H9 (cell line): ENCODE measurements around the gene WNT2. TPM values are rescaled to one million over a fixed set of nuclear protein-coding genes. Genes with fewer than 3 reads are reported as not detected.

Source experiments
- DNase-seq: peaks from one replicate; pipeline ENCODE4 v3.0.0-alpha.2; 2017
- H2AFZ ChIP-seq: one replicate; pipeline ENCODE4 v1.6.1; 2013; ENCODE audit warnings: mild to moderate bottlenecking, low read length, control low read depth, moderate library complexity
- H2AK5ac ChIP-seq: 2 replicates; pipeline ENCODE4 v1.6.1; 2013; ENCODE audit warnings: low read length, control low read depth, mixed read lengths; ENCODE audit not compliant: insufficient read length
- H2BK120ac ChIP-seq: one replicate; pipeline ENCODE4 v1.6.1; 2013; ENCODE audit warnings: low read depth, mild to moderate bottlenecking, low read length, control low read depth, inconsistent platforms; ENCODE audit not compliant: poor library complexity, severe bottlenecking
- H2BK12ac ChIP-seq: 2 replicates; pipeline ENCODE4 v1.6.1; 2013; ENCODE audit warnings: low read length, control low read depth, mixed read lengths, low read depth; ENCODE audit not compliant: insufficient read length
- H2BK15ac ChIP-seq: 2 replicates; pipeline ENCODE4 v1.6.1; 2013; ENCODE audit warnings: low read depth, low read length, control low read depth
- H2BK20ac ChIP-seq: one replicate; pipeline ENCODE4 v1.6.1; 2013; ENCODE audit warnings: low read depth, mild to moderate bottlenecking, low read length, control low read depth, inconsistent platforms; ENCODE audit not compliant: poor library complexity, severe bottlenecking
- H2BK5ac ChIP-seq: 2 replicates; pipeline ENCODE4 v1.6.1; 2013; ENCODE audit warnings: low read length, control low read depth, mixed read lengths; ENCODE audit not compliant: insufficient read length
- H3K14ac ChIP-seq: 2 replicates; pipeline ENCODE4 v1.6.1; 2013; ENCODE audit warnings: low read length, control low read depth; ENCODE audit not compliant: insufficient read depth
- H3K18ac ChIP-seq: 2 replicates; pipeline ENCODE4 v1.6.1; 2013; ENCODE audit warnings: low read depth, mild to moderate bottlenecking, mixed read lengths, low read length, control low read depth; ENCODE audit not compliant: insufficient read length
- H3K23ac ChIP-seq: 2 replicates; pipeline ENCODE4 v1.6.1; 2013; ENCODE audit warnings: low read length, control low read depth, mixed read lengths, low read depth; ENCODE audit not compliant: insufficient read length
- H3K23me2 ChIP-seq: 2 replicates; pipeline ENCODE4 v1.6.1; 2013; ENCODE audit warnings: low read depth, mild to moderate bottlenecking, mixed read lengths, low read length, control low read depth; ENCODE audit not compliant: insufficient read length, poor library complexity, severe bottlenecking
- H3K27ac ChIP-seq: 2 replicates; pipeline ENCODE4 v1.5.1; 2013; ENCODE audit warnings: low read length, control low read depth, mixed read lengths, low read depth; ENCODE audit not compliant: insufficient read length
- H3K27me3 ChIP-seq: 2 replicates; pipeline ENCODE4 v1.6.1; 2013; ENCODE audit warnings: low read length, control low read depth, inconsistent platforms; ENCODE audit not compliant: insufficient read depth
- H3K4ac ChIP-seq: 2 replicates; pipeline ENCODE4 v1.6.1; 2013; ENCODE audit warnings: low read depth, mild to moderate bottlenecking, control low read depth, inconsistent platforms, low read length, moderate library complexity
- H3K4me1 ChIP-seq: 2 replicates; pipeline ENCODE4 v1.6.1; 2013; ENCODE audit warnings: low read length, control low read depth, inconsistent platforms; ENCODE audit not compliant: insufficient read depth
- H3K4me2 ChIP-seq: 2 replicates; pipeline ENCODE4 v1.6.1; 2013; ENCODE audit warnings: low read length, control low read depth, mixed read lengths; ENCODE audit not compliant: insufficient read length, insufficient read depth
- H3K56ac ChIP-seq: 2 replicates; pipeline ENCODE4 v1.6.1; 2013; ENCODE audit warnings: low read depth, mild to moderate bottlenecking, mixed read lengths, low read length, control low read depth; ENCODE audit not compliant: insufficient read length
- H3K79me1 ChIP-seq: 2 replicates; pipeline ENCODE4 v1.6.1; 2013; ENCODE audit warnings: low read depth, mild to moderate bottlenecking, moderate library complexity, low read length, control low read depth, inconsistent platforms; ENCODE audit not compliant: insufficient read depth, poor library complexity, severe bottlenecking
- H3K79me2 ChIP-seq: 2 replicates; pipeline ENCODE4 v1.6.1; 2013; ENCODE audit warnings: low read length, control low read depth, inconsistent platforms; ENCODE audit not compliant: insufficient read depth
- H3K9ac ChIP-seq: 2 replicates; pipeline ENCODE4 v1.6.1; 2013; ENCODE audit warnings: low read length, control low read depth, mixed read lengths; ENCODE audit not compliant: insufficient read length; ENCODE audit errors: extremely low read depth
- H3K9me3 ChIP-seq: one replicate; pipeline ENCODE4 v1.6.1; 2013; ENCODE audit warnings: low read depth, low read length, inconsistent platforms; ENCODE audit not compliant: control insufficient read depth
- H3T11ph ChIP-seq: one replicate; pipeline ENCODE4 v1.6.1; 2013; ENCODE audit warnings: mild to moderate bottlenecking, low read length, control low read depth, inconsistent platforms
- H4K20me1 ChIP-seq: one replicate; pipeline ENCODE4 v1.6.1; 2013; ENCODE audit not compliant: control insufficient read depth, insufficient read length, insufficient read depth
- H4K5ac ChIP-seq: 2 replicates; pipeline ENCODE4 v1.6.1; 2013; ENCODE audit warnings: low read depth, mild to moderate bottlenecking, mixed read lengths, low read length, control low read depth; ENCODE audit not compliant: insufficient read length
- H4K8ac ChIP-seq: replicated peaks from 2 replicates; pipeline ENCODE4 v1.6.1; 2013; ENCODE audit warnings: low read length, control low read depth, mixed read lengths, low read depth; ENCODE audit not compliant: insufficient read length
- H4K91ac ChIP-seq: 2 replicates; pipeline ENCODE4 v1.6.1; 2013; ENCODE audit warnings: low read depth, mild to moderate bottlenecking, moderate library complexity, mixed read lengths, low read length, control low read depth; ENCODE audit not compliant: insufficient read length
- H3K27ac Mint-ChIP-seq, 3 experiments: 2 replicates in 2 of 3; 3 replicates in 1 of 3; pipeline ENCODE4 v1.8.0; 2020 to 2021; ENCODE audit warnings: mixed read lengths in 3 of 3, mild to moderate bottlenecking in 1 of 3, moderate library complexity in 1 of 3
- H3K27me3 Mint-ChIP-seq: 2 replicates; pipeline ENCODE4 v1.8.0; 2021; ENCODE audit warnings: low read depth, mild to moderate bottlenecking, moderate library complexity, mixed read lengths
- H3K36me3 Mint-ChIP-seq, 3 experiments: 2 replicates in 2 of 3; 3 replicates in 1 of 3; pipeline ENCODE4 v1.8.0; 2020 to 2021; ENCODE audit warnings: low read depth in 3 of 3, mixed read lengths in 3 of 3; ENCODE audit not compliant: insufficient read depth in 1 of 3
- H3K4me1 Mint-ChIP-seq, 2 experiments: 2 replicates each; pipeline ENCODE4 v1.8.0; 2020; ENCODE audit warnings: mixed read lengths in 2 of 2
- H3K4me3 Mint-ChIP-seq, 2 experiments: 2 replicates in 1 of 2; 3 replicates in 1 of 2; pipeline ENCODE4 v1.8.0; 2020 to 2021; ENCODE audit warnings: mild to moderate bottlenecking in 2 of 2, mixed read lengths in 2 of 2, moderate library complexity in 1 of 2
- H3K9me3 Mint-ChIP-seq, 2 experiments: 2 replicates in 1 of 2; 3 replicates in 1 of 2; pipeline ENCODE4 v1.8.0; 2020; ENCODE audit warnings: mild to moderate bottlenecking in 2 of 2, mixed read lengths in 2 of 2, moderate library complexity in 1 of 2
- WGBS: extraction: QIAGEN DNeasy Blood & Tissue Kit; methylation state at CpG from one replicate; pipeline ENCODE4 v1.1.7; 2013; ENCODE audit warnings: missing lambda C conversion rate, low lambda C conversion rate, mixed read lengths; ENCODE audit not compliant: insufficient read length; ENCODE audit errors: extremely low coverage; 5-methylcytosine and 5-hydroxymethylcytosine counted together
- total RNA-seq: library from RNA; stranded (reverse); gene quantifications from 2 replicates; pipeline ENCODE4 v1.2.1, GENCODE V29; 2021
- TF ChIP-seq, protein P1 (sequence below): fragments of 200-600 bp; sonication (generic); conservative IDR thresholded peaks from 3 replicates; pipeline ENCODE4 v1.8.0; 2021; ENCODE audit warnings: antibody characterized with exemption, mild to moderate bottlenecking

The WNT2 gene
- total RNA-seq, 1 experiment from 2014 or later: not detected

DNA sequence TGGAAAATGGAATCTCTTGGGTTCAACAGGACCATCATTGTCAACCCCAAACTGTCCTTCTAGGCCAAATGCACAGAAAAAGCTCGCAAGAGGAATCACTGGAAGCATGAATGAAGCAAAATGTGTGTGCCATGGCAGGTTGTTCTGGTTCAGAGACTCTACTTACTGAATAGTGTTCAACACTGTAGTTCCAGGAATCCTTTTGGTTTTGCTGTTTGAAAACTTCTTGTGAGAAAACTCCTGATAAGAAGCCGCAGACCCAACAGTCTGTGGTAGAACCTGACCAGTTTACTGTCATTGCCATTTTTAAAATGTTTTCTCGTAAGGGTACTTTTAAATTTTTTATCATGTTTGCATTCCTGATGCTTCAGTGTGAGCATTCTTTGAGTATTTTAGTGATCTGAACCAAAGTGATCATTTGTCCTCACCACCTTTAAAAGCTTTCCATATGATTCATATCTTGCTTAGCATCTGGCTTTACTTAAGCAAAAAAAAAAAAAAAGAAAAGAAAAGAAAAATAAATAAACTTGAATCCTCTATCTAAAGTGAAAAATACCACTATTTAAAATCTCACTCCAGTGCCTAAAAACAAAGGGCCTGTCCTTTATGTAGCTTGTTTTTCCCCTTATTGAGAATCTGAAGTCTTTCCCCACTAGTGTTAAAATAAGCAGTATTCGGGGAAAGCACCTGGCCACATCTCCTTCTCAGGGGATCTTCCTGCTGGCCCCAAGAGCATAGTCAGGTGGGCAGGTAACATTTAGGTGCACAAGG, 92.4 kb downstream of the WNT2 start:
- Histone ChIP-seq H3K79me1 (no peaks in the 10 kb centered on the region), H2BK15ac (no peak overlapping the region), H3K9ac (no peak overlapping the region), H3T11ph (no peak overlapping the region), H4K8ac (no peak overlapping the region), H2AFZ (no peak overlapping the region), H3K9me3 (no peaks in the 10 kb centered on the region), H3K14ac (no peak overlapping the region), H4K5ac (no peak overlapping the region), H2BK20ac (no peak overlapping the region), H4K20me1 (no peaks in the 10 kb centered on the region), H3K4ac (no peak overlapping the region), H2BK12ac (no peak overlapping the region), H2AK5ac (no peak overlapping the region), H2BK120ac (no peak overlapping the region), H3K4me2 (no peak overlapping the region), H3K27ac (no peak overlapping the region), H3K4me1 (no peaks in the 10 kb centered on the region), H4K91ac (no peak overlapping the region), H3K79me2 (no peaks in the 10 kb centered on the region), H3K23me2 (no peaks in the 10 kb centered on the region), H3K18ac (no peak overlapping the region), H2BK5ac (no peak overlapping the region), H3K27me3 (no peaks in the 10 kb centered on the region), H3K23ac (no peak overlapping the region), H3K56ac (no peak overlapping the region)
- Mint-ChIP-seq H3K4me1 (peaks cover 6 to 9% of the 10 kb centered on the region in 2 experiments), H3K27ac (no peak overlapping the region), H3K36me3 (no peaks in the 10 kb centered on the region; a peak in 1 of 7 replicates), H3K4me3 (no peak overlapping the region), H3K27me3 (no peaks in the 10 kb centered on the region), H3K9me3 (peaks cover 0 to 1% of the 10 kb centered on the region in 2 experiments; a peak in 2 of 5 replicates)
- no peak for DNase-seq
- TF ChIP-seq, protein P1, sequence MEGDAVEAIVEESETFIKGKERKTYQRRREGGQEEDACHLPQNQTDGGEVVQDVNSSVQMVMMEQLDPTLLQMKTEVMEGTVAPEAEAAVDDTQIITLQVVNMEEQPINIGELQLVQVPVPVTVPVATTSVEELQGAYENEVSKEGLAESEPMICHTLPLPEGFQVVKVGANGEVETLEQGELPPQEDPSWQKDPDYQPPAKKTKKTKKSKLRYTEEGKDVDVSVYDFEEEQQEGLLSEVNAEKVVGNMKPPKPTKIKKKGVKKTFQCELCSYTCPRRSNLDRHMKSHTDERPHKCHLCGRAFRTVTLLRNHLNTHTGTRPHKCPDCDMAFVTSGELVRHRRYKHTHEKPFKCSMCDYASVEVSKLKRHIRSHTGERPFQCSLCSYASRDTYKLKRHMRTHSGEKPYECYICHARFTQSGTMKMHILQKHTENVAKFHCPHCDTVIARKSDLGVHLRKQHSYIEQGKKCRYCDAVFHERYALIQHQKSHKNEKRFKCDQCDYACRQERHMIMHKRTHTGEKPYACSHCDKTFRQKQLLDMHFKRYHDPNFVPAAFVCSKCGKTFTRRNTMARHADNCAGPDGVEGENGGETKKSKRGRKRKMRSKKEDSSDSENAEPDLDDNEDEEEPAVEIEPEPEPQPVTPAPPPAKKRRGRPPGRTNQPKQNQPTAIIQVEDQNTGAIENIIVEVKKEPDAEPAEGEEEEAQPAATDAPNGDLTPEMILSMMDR: no peak
- WGBS: no CpG with 5 or more reads among the region's 4 CpGs
